Ishikawa (cell line): ENCODE measurements around the gene LCLAT1.

Experiments used
- CEBPB ChIP-seq: IDR thresholded peaks from 2 replicates; pipeline ENCODE4 v1.6.1; 2012
- EP300 ChIP-seq: IDR thresholded peaks from 2 replicates; pipeline ENCODE4 v1.6.1; 2012; ENCODE audit warnings: borderline replicate concordance
- NFIC ChIP-seq: IDR thresholded peaks from 2 replicates; pipeline ENCODE4 v1.6.1; 2012
- RAD21 ChIP-seq: IDR thresholded peaks from 2 replicates; pipeline ENCODE4 v1.6.1; 2012; ENCODE audit warnings: low read depth
- TAF1 ChIP-seq: IDR thresholded peaks from 2 replicates; pipeline ENCODE4 v1.6.1; 2012; ENCODE audit warnings: low read depth, mild to moderate bottlenecking
- YY1 ChIP-seq: IDR thresholded peaks from 2 replicates; pipeline ENCODE4 v1.6.1; 2012; ENCODE audit warnings: low read depth
- TF ChIP-seq, protein P1 (sequence below): IDR thresholded peaks from 2 replicates; pipeline ENCODE4 v1.6.1; 2012; ENCODE audit warnings: low read depth, mild to moderate bottlenecking
- TF ChIP-seq, protein P2 (sequence below): IDR thresholded peaks from 2 replicates; pipeline ENCODE4 v1.6.1; 2012

DNA sequence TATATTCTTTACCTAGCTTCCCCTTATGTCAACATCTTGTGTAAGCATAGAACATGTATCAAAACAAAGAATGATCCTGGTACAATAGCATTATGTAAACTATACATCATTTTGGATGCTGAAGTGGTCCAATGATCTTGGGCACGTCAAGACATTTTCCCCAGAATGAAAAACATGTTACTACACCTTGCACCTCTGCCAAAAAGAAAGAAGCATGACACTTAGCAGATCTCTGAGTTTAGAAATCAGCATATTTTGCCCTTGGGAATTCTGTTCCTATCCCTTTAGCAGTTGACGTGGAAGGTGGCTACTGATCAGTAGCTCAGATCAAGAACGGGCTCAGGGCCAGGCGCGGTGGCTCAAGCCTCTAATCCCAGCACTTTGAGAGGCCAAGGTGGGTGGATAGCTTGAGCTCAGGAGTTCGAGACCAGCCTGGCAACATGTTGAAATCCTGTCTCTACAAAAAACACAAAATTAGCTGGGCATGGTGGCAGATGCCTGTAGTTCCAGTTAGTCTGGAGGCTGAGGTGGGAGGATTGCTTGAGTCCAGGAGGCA is 1.7 kb upstream of the LCLAT1 start:
- TF ChIP-seq, protein P1, sequence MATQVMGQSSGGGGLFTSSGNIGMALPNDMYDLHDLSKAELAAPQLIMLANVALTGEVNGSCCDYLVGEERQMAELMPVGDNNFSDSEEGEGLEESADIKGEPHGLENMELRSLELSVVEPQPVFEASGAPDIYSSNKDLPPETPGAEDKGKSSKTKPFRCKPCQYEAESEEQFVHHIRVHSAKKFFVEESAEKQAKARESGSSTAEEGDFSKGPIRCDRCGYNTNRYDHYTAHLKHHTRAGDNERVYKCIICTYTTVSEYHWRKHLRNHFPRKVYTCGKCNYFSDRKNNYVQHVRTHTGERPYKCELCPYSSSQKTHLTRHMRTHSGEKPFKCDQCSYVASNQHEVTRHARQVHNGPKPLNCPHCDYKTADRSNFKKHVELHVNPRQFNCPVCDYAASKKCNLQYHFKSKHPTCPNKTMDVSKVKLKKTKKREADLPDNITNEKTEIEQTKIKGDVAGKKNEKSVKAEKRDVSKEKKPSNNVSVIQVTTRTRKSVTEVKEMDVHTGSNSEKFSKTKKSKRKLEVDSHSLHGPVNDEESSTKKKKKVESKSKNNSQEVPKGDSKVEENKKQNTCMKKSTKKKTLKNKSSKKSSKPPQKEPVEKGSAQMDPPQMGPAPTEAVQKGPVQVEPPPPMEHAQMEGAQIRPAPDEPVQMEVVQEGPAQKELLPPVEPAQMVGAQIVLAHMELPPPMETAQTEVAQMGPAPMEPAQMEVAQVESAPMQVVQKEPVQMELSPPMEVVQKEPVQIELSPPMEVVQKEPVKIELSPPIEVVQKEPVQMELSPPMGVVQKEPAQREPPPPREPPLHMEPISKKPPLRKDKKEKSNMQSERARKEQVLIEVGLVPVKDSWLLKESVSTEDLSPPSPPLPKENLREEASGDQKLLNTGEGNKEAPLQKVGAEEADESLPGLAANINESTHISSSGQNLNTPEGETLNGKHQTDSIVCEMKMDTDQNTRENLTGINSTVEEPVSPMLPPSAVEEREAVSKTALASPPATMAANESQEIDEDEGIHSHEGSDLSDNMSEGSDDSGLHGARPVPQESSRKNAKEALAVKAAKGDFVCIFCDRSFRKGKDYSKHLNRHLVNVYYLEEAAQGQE: no peak
- TF ChIP-seq RAD21: no peak
- TF ChIP-seq EP300: no peak
- TF ChIP-seq, protein P2, sequence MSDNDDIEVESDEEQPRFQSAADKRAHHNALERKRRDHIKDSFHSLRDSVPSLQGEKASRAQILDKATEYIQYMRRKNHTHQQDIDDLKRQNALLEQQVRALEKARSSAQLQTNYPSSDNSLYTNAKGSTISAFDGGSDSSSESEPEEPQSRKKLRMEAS: no peak
- no peak for TF ChIP-seq CEBPB
- no peak for TF ChIP-seq NFIC
- TF ChIP-seq YY1: no peak
- TF ChIP-seq TAF1: no peak
